H7 (cell line): ENCODE results near the gene RTL9. TPM values are rescaled to one million over a fixed set of nuclear protein-coding genes. Genes with fewer than 3 reads are reported as not detected.
"Not testable (repeated sequence)": the region's sequence is repeated elsewhere in the genome, so short reads cannot be mapped to it uniquely, and the experiment has no call there.

Experiments used
- DNase-seq: peaks from one replicate; pipeline ENCODE4 v3.0.0; 2012
- H3K27me3 ChIP-seq: 2 replicates; pipeline ENCODE4 v1.6.0; 2011; ENCODE audit warnings: mild to moderate bottlenecking, low read length; ENCODE audit not compliant: control insufficient read depth, insufficient read depth
- H3K36me3 ChIP-seq: replicated peaks from 2 replicates; pipeline ENCODE4 v1.5.1; 2011; ENCODE audit warnings: low read length; ENCODE audit not compliant: control insufficient read depth, insufficient read depth
- H3K4me3 ChIP-seq: 2 replicates; pipeline ENCODE4 v1.5.1; 2011; ENCODE audit warnings: low read depth, mild to moderate bottlenecking, control low read depth, low read length, moderate library complexity; ENCODE audit not compliant: insufficient read depth
- total RNA-seq: library from RNA; depleted of rRNA; stranded (reverse); fragments of >200 nt; shearing (Covaris generic); gene quantifications from 2 replicates; pipeline ENCODE4 v1.2.3, GENCODE V29; 2014

RTL9 gene
- total RNA-seq, 1 experiment from 2014 or later = 0.07 TPM

GRCh38 chrX:110326712-110327111 lies 31.9 kb upstream of the RTL9 start:
- H3K27me3 ChIP-seq = no peaks in the 10 kb centered on the region
- no peaks in the 10 kb centered on the region for H3K36me3 ChIP-seq

GRCh38 chrX:110327336-110327735 lies 31.3 kb upstream of the RTL9 start:
- Histone ChIP-seq H3K36me3 (no peaks in the 10 kb centered on the region), H3K4me3 (no peak overlapping the region), H3K27me3 (no peaks in the 10 kb centered on the region)
- no peak for DNase-seq

More at GRCh38 chrX:110326712-110327111, 31.9 kb upstream of the RTL9 start:
- no peak overlapping the region for H3K4me3 ChIP-seq
- DNase-seq = no peak

DNA sequence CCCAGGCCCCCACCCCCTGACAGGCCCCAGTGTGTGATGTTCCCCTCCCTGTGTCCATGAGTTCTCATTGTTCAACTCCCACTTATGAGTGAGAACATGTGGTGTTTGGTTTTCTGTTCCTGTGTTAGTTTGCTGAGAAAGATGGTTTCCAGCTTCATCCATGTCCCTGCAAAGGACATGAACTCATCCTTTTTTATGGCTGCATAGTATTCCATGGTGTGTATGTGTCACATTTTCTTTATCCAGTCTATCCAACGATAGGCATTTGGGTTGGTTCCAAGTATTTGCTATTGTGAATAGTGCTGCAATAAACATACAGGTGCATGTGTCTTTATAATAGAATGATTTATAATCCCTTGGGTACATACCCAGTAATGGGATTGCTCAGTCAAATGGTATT lies 30.0 kb upstream of the RTL9 start:
- H3K4me3 ChIP-seq, H3K36me3 ChIP-seq, DNase-seq, H3K27me3 ChIP-seq: not testable (repeated sequence)

GRCh38 chrX:110331444-110332030 lies 27.1 kb upstream of the RTL9 start:
- H3K4me3 ChIP-seq = no peak overlapping the region

DNA sequence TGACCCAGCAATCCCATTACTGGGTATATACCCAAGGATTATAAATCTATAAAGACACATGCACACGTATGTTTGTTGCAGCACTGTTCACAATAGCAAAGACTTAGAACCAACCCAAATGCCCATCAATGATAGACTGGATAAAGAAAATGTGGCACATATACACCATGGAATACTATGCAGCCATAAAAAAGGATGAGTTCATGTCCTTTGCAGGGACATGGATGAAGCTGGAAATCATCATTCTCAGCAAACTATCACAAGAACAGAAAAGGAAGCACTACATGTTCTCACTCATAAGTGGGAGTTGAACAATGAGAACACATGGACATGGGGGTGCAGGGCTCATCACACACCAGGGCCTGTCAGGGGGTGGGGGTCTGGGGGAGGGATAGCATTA lies 25.2 kb upstream of the RTL9 start:
- not testable (repeated sequence) for H3K27me3 ChIP-seq, H3K4me3 ChIP-seq, DNase-seq, H3K36me3 ChIP-seq

More at GRCh38 chrX:110331444-110332030, 27.1 kb upstream of the RTL9 start:
- no peak for DNase-seq
- Histone ChIP-seq H3K36me3 (no peaks in the 10 kb centered on the region), H3K27me3 (no peaks in the 10 kb centered on the region)

DNA sequence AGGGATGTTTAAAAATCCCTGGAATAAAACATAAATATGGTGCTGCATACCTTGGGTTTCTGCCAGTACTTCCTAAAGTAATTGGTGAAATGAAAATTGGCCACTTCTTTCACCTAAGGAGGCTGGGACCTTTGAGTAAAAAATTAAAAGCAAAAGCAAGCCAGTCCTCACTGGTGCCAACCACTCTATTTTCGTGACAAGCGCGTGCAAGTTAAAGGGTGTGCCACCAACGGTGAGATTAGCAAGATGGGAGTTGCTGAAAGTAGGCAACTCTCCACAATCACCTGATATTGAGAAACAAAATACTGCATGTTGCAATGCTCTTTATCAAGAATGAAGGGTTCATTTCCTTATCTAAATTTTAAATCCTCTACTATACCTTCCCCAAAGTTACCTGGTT lies 19.7 kb upstream of the RTL9 start:
- Histone ChIP-seq H3K27me3 (no peaks in the 10 kb centered on the region), H3K36me3 (no peaks in the 10 kb centered on the region), H3K4me3 (no peak overlapping the region)
- DNase-seq = no peak

GRCh38 chrX:110341189-110342035 lies 17.2 kb upstream of the RTL9 start:
- Histone ChIP-seq H3K4me3 (no peak overlapping the region), H3K36me3 (no peaks in the 10 kb centered on the region), H3K27me3 (no peaks in the 10 kb centered on the region)
- no peak for DNase-seq

GRCh38 chrX:110346681-110347080 lies 12.0 kb upstream of the RTL9 start:
- Histone ChIP-seq H3K27me3 (no peaks in the 10 kb centered on the region), H3K4me3 (no peak overlapping the region), H3K36me3 (no peaks in the 10 kb centered on the region)
- peak; percentile 45 for DNase-seq

GRCh38 chrX:110359273-110359672 lies 625 bp downstream of the RTL9 start:
- Histone ChIP-seq H3K27me3 (no peaks in the 10 kb centered on the region), H3K36me3 (no peaks in the 10 kb centered on the region), H3K4me3 (no peak overlapping the region)
- no peak for DNase-seq

DNA sequence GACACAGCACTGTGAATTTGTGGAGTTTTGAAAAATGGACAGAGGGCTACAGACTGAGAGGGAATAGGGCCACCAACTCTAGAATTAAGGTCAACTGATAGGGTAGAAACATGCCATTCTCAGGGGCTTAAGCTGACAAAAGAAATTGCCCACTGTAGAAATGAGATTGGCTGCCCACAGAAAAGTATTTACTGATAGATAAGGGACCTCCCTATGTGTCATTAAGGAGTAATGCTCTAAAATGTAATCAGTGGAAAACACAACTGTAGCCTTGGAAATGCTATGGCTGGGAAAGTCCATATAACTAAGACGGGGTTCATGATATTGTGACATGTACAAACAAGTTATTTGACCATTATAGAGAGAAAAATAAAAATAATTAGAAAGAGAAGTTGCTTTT lies 4.6 kb downstream of the RTL9 start:
- Histone ChIP-seq H3K27me3 (no peaks in the 10 kb centered on the region), H3K4me3 (no peak overlapping the region), H3K36me3 (no peaks in the 10 kb centered on the region)
- no peak for DNase-seq

- H3K4me3 ChIP-seq = no peak overlapping the region
- H3K36me3 ChIP-seq = no peaks in the 10 kb centered on the region
- no peak for DNase-seq
- no peaks in the 10 kb centered on the region for H3K27me3 ChIP-seq
Measured at GRCh38 chrX:110373310-110373709, 14.7 kb downstream of the RTL9 start.

DNA sequence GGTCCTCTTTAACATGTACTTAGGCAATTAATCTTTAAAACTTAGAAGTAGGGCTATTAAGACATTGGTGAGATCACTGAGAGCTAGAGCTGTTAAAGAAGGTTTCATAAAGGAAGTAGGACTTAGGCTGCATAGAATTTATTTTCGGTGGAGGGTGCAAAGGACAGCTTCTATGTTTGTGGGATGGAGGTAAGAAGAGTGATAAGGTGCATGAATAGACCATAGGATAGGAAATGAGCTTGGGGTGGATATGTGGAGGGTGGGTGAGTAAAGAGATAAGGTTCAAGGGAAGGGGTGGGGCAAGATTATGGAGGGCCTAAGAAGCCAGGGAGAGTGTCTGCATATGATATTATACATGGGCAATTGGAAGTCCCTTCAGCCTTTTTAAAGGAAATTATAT lies 15.9 kb downstream of the RTL9 start:
- no peak for DNase-seq
- Histone ChIP-seq H3K4me3 (no peak overlapping the region), H3K27me3 (no peaks in the 10 kb centered on the region), H3K36me3 (no peaks in the 10 kb centered on the region)

GRCh38 chrX:110381216-110381615 lies 22.6 kb downstream of the RTL9 start:
- no peak for DNase-seq
- Histone ChIP-seq H3K4me3 (no peak overlapping the region), H3K27me3 (no peaks in the 10 kb centered on the region), H3K36me3 (no peaks in the 10 kb centered on the region)

DNA sequence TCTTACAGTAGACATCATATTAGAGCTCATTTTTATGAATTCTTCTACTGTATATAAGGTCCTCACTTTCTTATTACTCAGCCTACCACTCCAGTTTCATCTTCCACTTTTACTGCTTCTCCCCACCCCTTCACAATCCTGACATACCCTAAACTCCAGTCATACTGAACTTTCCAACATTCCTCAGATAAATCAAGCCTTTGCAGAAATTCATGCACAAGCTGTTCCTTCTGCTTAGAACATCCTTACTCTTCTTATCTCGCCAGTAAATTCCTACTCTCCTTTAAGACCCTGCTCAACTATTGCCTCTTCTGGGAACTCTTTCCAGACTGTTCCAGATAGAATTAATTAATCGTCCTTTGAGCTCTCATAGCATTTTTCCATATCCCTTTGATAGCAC lies 24.8 kb downstream of the RTL9 start:
- no peaks in the 10 kb centered on the region for H3K36me3 ChIP-seq
- no peaks in the 10 kb centered on the region for H3K27me3 ChIP-seq
- DNase-seq = no peak
- no peak overlapping the region for H3K4me3 ChIP-seq

DNA sequence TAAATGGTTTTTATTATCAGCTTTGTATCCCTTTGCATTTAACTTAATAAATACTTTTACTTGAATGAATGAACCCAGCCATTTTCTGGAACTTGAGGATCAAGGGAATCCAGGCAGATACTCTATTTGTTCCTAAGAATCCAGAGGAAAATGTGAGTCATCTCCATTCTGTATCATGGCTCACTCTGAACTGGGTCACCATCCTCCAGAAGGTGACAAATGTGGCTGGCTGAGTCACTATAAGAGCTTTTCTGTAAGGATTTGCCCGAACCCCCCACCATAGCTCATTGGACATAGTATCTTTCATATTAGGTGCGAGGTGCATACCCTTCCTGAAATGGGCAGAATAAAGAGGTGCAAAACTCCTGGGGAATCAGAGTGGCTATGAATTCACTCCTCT lies 25.8 kb downstream of the RTL9 start:
- DNase-seq = no peak

More for the DNA sequence above, 25.8 kb downstream of the RTL9 start:
- Histone ChIP-seq H3K4me3 (no peak overlapping the region), H3K36me3 (no peaks in the 10 kb centered on the region), H3K27me3 (no peaks in the 10 kb centered on the region)
